HuH-7 (cell line): ENCODE results near the gene MRPL36.
A peak's percentile ranks its signal among the peaks of the same experiment; 100 is the strongest.
"Not testable (repeated sequence)": the region's sequence is repeated elsewhere in the genome, so short reads cannot be mapped to it uniquely, and the experiment has no call there.

Experiments used
- DNase-seq: peaks from one replicate; pipeline ENCODE4 v3.0.0; 2011; ENCODE audit warnings: low spot score

Gene MRPL36

GRCh38 chr5:1799602-1800471 is at the start of gene MRPL36:
MRPL36 (minus strand) TSS chr5:1799837; CDS start chr5:1798935, 902 bp downstream.
- DNase-seq: peak; percentile 92

GRCh38 chr5:1847611-1848010 is 48.0 kb upstream of the MRPL36 start:
- no peak for DNase-seq

- no peak for DNase-seq
Observed at GRCh38 chr5:1847056-1847455, 47.4 kb upstream of the MRPL36 start.

- no peak for DNase-seq
Observed at GRCh38 chr5:1846583-1846982, 46.9 kb upstream of the MRPL36 start.

- DNase-seq: no peak
Observed at GRCh38 chr5:1845696-1846095, 46.1 kb upstream of the MRPL36 start.

- DNase-seq: no peak
Observed at GRCh38 chr5:1844708-1845436, 45.2 kb upstream of the MRPL36 start.

- not testable (repeated sequence) for DNase-seq
Observed at GRCh38 chr5:1843761-1844160, 44.1 kb upstream of the MRPL36 start.

GRCh38 chr5:1842004-1842819 is 42.6 kb upstream of the MRPL36 start:
- DNase-seq: no peak

GRCh38 chr5:1840741-1841521 is 41.3 kb upstream of the MRPL36 start:
- DNase-seq: no peak

- no peak for DNase-seq
Observed at GRCh38 chr5:1840071-1840547, 40.5 kb upstream of the MRPL36 start.

- no peak for DNase-seq
Observed at GRCh38 chr5:1838013-1838412, 38.4 kb upstream of the MRPL36 start.

GRCh38 chr5:1836891-1837880 is 37.5 kb upstream of the MRPL36 start:
- no peak for DNase-seq

- DNase-seq: no peak
Observed at GRCh38 chr5:1836176-1836890, 36.7 kb upstream of the MRPL36 start.

- DNase-seq: no peak
Observed at GRCh38 chr5:1835431-1835830, 35.8 kb upstream of the MRPL36 start.

- DNase-seq: no peak
Observed at GRCh38 chr5:1834721-1835429, 35.2 kb upstream of the MRPL36 start.

- DNase-seq: no peak
Observed at GRCh38 chr5:1834022-1834551, 34.5 kb upstream of the MRPL36 start.

GRCh38 chr5:1833264-1834021 is 33.8 kb upstream of the MRPL36 start:
- DNase-seq: no peak
